SW480 (cell line): Measurements from ENCODE around the gene STAT4.

Source experiments
- DNase-seq: peaks from one replicate; pipeline ENCODE4 v3.0.0-alpha.2; 2016; ENCODE audit warnings: low spot score

The STAT4 gene

GRCh38 chr2:191145769-191146471 lies 4.9 kb downstream of the STAT4 start:
- no peak for DNase-seq

GRCh38 chr2:191144217-191144616 lies 6.6 kb downstream of the STAT4 start:
- DNase-seq: no peak

GRCh38 chr2:191143791-191144190 lies 7.0 kb downstream of the STAT4 start:
- DNase-seq: no peak

- no peak for DNase-seq
Observed at GRCh38 chr2:191128911-191129304, 21.9 kb downstream of the STAT4 start.

GRCh38 chr2:191128172-191128910 lies 22.5 kb downstream of the STAT4 start:
- DNase-seq: no peak

GRCh38 chr2:191127235-191127634 lies 23.6 kb downstream of the STAT4 start:
- no peak for DNase-seq

- DNase-seq: no peak
Observed at GRCh38 chr2:191126386-191127085, 24.3 kb downstream of the STAT4 start.

GRCh38 chr2:191125646-191126045 lies 25.1 kb downstream of the STAT4 start:
- DNase-seq: no peak

- no peak for DNase-seq
Observed at GRCh38 chr2:191122638-191123294, 28.0 kb downstream of the STAT4 start.

- no peak for DNase-seq
Observed at GRCh38 chr2:191117341-191117740, 33.5 kb downstream of the STAT4 start.

- DNase-seq: no peak
Observed at GRCh38 chr2:191115804-191116203, 35.0 kb downstream of the STAT4 start.

GRCh38 chr2:191115391-191115790 lies 35.4 kb downstream of the STAT4 start:
- DNase-seq: no peak

- no peak for DNase-seq
Observed at GRCh38 chr2:191114403-191114886, 36.3 kb downstream of the STAT4 start.

- DNase-seq: no peak
Observed at GRCh38 chr2:191113761-191114160, 37.0 kb downstream of the STAT4 start.

GRCh38 chr2:191112448-191112901 lies 38.3 kb downstream of the STAT4 start:
- no peak for DNase-seq

GRCh38 chr2:191109888-191110287 lies 40.9 kb downstream of the STAT4 start:
- DNase-seq: no peak

GRCh38 chr2:191108331-191108730 lies 42.5 kb downstream of the STAT4 start:
- DNase-seq: no peak

- peak; percentile 14 for DNase-seq
Observed at GRCh38 chr2:191105082-191105481, 45.7 kb downstream of the STAT4 start.

GRCh38 chr2:191103774-191104173 lies 47.0 kb downstream of the STAT4 start:
- DNase-seq: no peak

- no peak for DNase-seq
Observed at GRCh38 chr2:191100216-191100615, 50.6 kb downstream of the STAT4 start.

- no peak for DNase-seq
Observed at GRCh38 chr2:191087311-191087710, 63.5 kb downstream of the STAT4 start.

GRCh38 chr2:191086706-191087105 lies 64.1 kb downstream of the STAT4 start:
- DNase-seq: no peak
